CD4-positive, alpha-beta memory T cell (primary cell): ENCODE data around the gene SYT13. TPM values are rescaled to one million over a fixed set of nuclear protein-coding genes. Genes with fewer than 3 reads are reported as not detected.

Experiments used
- CTCF ChIA-PET: fragments of 350-600 bp; sonication (Branson Sonifier 250); formaldehyde crosslinking; loops from one replicate; lab custom pipeline; 2021; ENCODE audit warnings: inconsistent platforms; ENCODE audit not compliant: partially characterized antibody; lab: Charles Lee
- POLR2A ChIA-PET: fragments of 350-600 bp; sonication (Branson Sonifier 250); formaldehyde crosslinking; loops from one replicate; lab custom pipeline; 2021; ENCODE audit not compliant: partially characterized antibody; lab: Charles Lee
- DNase-seq, 5 donors: peaks; one replicate each; pipeline versions ENCODE4 v3.0.0 to v3.0.0-alpha.2; 2020 to 2022; ENCODE audit warnings: mixed read lengths in 1 of 5
- H3K27ac ChIP-seq: one replicate; pipeline ENCODE4 v1.7.0; 2013; ENCODE audit warnings: low read depth, low read length
- H3K27me3 ChIP-seq: 2 replicates; pipeline ENCODE4 v1.7.0; 2013; ENCODE audit warnings: mild to moderate bottlenecking, low read length, moderate library complexity; ENCODE audit not compliant: insufficient read depth
- H3K36me3 ChIP-seq: 2 replicates; pipeline ENCODE4 v1.7.0; 2013; ENCODE audit warnings: mild to moderate bottlenecking, low read length, moderate library complexity; ENCODE audit not compliant: insufficient read depth
- H3K4me1 ChIP-seq: 2 replicates; pipeline ENCODE4 v1.7.0; 2013; ENCODE audit warnings: mild to moderate bottlenecking, low read length, moderate library complexity; ENCODE audit not compliant: insufficient read depth
- H3K4me3 ChIP-seq, 2 donors: one replicate each; pipeline ENCODE4 v1.7.0; 2013; ENCODE audit warnings: low read length in 2 of 2, mild to moderate bottlenecking in 1 of 2
- H3K9me3 ChIP-seq, 2 donors: one replicate each; pipeline ENCODE4 v1.7.0; 2013; ENCODE audit warnings: low read length in 2 of 2, control low read depth in 1 of 2; ENCODE audit not compliant: control insufficient read depth in 1 of 2
- H3K27ac Mint-ChIP-seq, 7 donors: one replicate each; pipeline ENCODE4 v1.8.0; 2020 to 2021; ENCODE audit warnings: mixed read lengths in 7 of 7, mild to moderate bottlenecking in 6 of 7, inconsistent platforms in 3 of 7, moderate library complexity in 3 of 7
- H3K27me3 Mint-ChIP-seq, 2 donors: one replicate each; pipeline ENCODE4 v1.8.0; 2020 to 2021; ENCODE audit warnings: mixed read lengths in 2 of 2
- H3K36me3 Mint-ChIP-seq, 2 donors: one replicate each; pipeline ENCODE4 v1.8.0; 2020 to 2021; ENCODE audit warnings: mixed read lengths in 2 of 2, inconsistent platforms in 1 of 2, mild to moderate bottlenecking in 1 of 2
- H3K4me1 Mint-ChIP-seq, 4 donors: one replicate each; pipeline ENCODE4 v1.8.0; 2020 to 2021; ENCODE audit warnings: mixed read lengths in 4 of 4, mild to moderate bottlenecking in 1 of 4
- H3K4me3 Mint-ChIP-seq, 8 donors: one replicate each; pipeline ENCODE4 v1.8.0; 2020 to 2021; ENCODE audit warnings: mixed read lengths in 8 of 8, mild to moderate bottlenecking in 7 of 8, moderate library complexity in 6 of 8, inconsistent platforms in 3 of 8
- H3K9me3 Mint-ChIP-seq, 8 donors: one replicate each; pipeline ENCODE4 v1.8.0; 2020 to 2021; ENCODE audit warnings: mixed read lengths in 8 of 8, mild to moderate bottlenecking in 5 of 8, inconsistent platforms in 3 of 8, moderate library complexity in 1 of 8
- intact Hi-C: fragments of 100-400 bp; cut with micrococcal nuclease; formaldehyde crosslinking; loops from one replicate; pipeline ENCODE4 v1.15.1; 2023
- polyA plus RNA-seq, 2 donors: library from polyadenylated mRNA; unstranded; fragments of 300-500 nt; fragmentation: Illumina TruSeq; gene quantifications; one replicate each; pipeline ENCODE4 v1.2.3, GENCODE V29; 2021
- total RNA-seq, 2 experiments: library from RNA; stranded (reverse); gene quantifications; one replicate each; pipeline ENCODE4 v1.2.3, GENCODE V29; 2021

The SYT13 gene
- total and polyA plus RNA-seq, 4 experiments from 2014 or later = not detected

DNA sequence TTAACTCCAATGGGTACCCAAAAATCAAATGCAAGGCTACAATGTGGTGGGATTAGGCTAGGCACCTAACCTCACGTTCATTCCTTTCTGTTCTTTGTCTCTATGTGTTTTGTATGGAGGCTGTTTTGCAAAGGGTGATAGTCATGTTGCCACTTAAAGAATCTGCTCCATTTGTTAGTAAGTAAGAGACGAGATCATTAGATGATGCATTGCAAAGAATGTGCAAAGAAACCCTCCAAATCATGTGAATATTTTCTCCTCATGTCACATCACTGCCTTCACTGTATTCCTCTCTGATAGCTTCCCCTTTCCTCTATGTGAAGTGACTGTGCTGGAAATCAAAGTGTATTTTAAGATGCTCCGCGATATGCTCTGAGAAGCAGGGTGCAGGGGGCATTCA is 11.9 kb downstream of the SYT13 start:
- H3K27ac ChIP-seq = no peak overlapping the region
- Mint-ChIP-seq H3K4me3 (no peak overlapping the region), H3K9me3 (peaks cover 0 to 6% (median 3%) of the 10 kb centered on the region in 8 donors), H3K27me3 (peaks cover 36 to 45% of the 10 kb centered on the region in 2 donors), H3K36me3 (no peaks in the 10 kb centered on the region), H3K4me1 (no peaks in the 10 kb centered on the region), H3K27ac (no peak overlapping the region)
- H3K9me3 ChIP-seq = no peaks in the 10 kb centered on the region
- H3K4me1 ChIP-seq = no peaks in the 10 kb centered on the region
- CTCF ChIA-PET = no interaction called here
- H3K4me3 ChIP-seq = no peak overlapping the region
- DNase-seq = no peak
- POLR2A ChIA-PET = no interaction called here
- H3K36me3 ChIP-seq = no peaks in the 10 kb centered on the region
- no peaks in the 10 kb centered on the region for H3K27me3 ChIP-seq
- intact Hi-C loops = no loop called here

DNA sequence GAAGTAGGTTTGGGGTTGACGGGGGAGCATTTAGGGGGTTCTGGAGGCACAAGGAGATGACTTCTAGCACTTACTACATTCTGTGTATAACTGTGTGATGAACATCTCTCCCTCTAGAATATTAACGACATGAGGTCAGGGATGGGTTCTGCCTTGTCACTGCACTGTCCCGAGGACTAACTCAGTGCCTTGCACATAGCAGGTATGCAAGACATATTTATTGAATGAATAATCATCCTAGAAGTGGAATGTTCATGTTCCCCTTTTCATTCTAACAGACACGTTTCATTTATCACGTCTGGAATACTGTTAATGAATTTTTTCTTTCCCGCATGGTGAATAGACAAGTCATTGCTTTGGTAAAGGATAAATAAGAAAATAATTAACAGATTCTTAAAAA is 12.6 kb downstream of the SYT13 start:
- H3K36me3 Mint-ChIP-seq = no peaks in the 10 kb centered on the region
- no peak overlapping the region for H3K4me3 Mint-ChIP-seq
- no peaks in the 10 kb centered on the region for H3K36me3 ChIP-seq
- no peaks in the 10 kb centered on the region for H3K9me3 ChIP-seq
- intact Hi-C loops = no loop called here
- peaks cover 39 to 50% of the 10 kb centered on the region in 2 donors for H3K27me3 Mint-ChIP-seq
- H3K27me3 ChIP-seq = no peaks in the 10 kb centered on the region
- H3K27ac Mint-ChIP-seq = no peak overlapping the region
- H3K4me1 Mint-ChIP-seq = no peaks in the 10 kb centered on the region
- H3K9me3 Mint-ChIP-seq = peaks cover 0 to 6% (median 3%) of the 10 kb centered on the region in 8 donors
- no peak for DNase-seq
- ChIA-PET CTCF (interaction anchor here (1.5 kb wide), 1 partner anchor 40 kb away, joined by 3 read pairs; no protein-coding TSS in a partner anchor), POLR2A (no interaction called here)
- no peaks in the 10 kb centered on the region for H3K4me1 ChIP-seq
- no peak overlapping the region for H3K4me3 ChIP-seq
- no peak overlapping the region for H3K27ac ChIP-seq

GRCh38 chr11:45272701-45273100 is 13.4 kb downstream of the SYT13 start:
- POLR2A ChIA-PET = no interaction called here
- H3K4me3 Mint-ChIP-seq = peak overlapping the region in 1 of 8 donors; percentile 24
- H3K9me3 Mint-ChIP-seq = peaks cover 0 to 6% (median 2%) of the 10 kb centered on the region in 8 donors
- no peaks in the 10 kb centered on the region for H3K9me3 ChIP-seq
- CTCF ChIA-PET = interaction anchor here (1.5 kb wide), 1 partner anchor 40 kb away, joined by 3 read pairs; no protein-coding TSS in a partner anchor
- H3K36me3 ChIP-seq = no peaks in the 10 kb centered on the region
- no peaks in the 10 kb centered on the region for H3K36me3 Mint-ChIP-seq
- no peak for DNase-seq
- intact Hi-C loops = no loop called here
- H3K27ac ChIP-seq = no peak overlapping the region
- H3K27me3 ChIP-seq = no peaks in the 10 kb centered on the region
- no peaks in the 10 kb centered on the region for H3K4me1 ChIP-seq
- no peak overlapping the region for H3K27ac Mint-ChIP-seq
- H3K4me1 Mint-ChIP-seq = no peaks in the 10 kb centered on the region
- H3K27me3 Mint-ChIP-seq = peaks cover 40 to 49% of the 10 kb centered on the region in 2 donors
- no peak overlapping the region for H3K4me3 ChIP-seq

DNA sequence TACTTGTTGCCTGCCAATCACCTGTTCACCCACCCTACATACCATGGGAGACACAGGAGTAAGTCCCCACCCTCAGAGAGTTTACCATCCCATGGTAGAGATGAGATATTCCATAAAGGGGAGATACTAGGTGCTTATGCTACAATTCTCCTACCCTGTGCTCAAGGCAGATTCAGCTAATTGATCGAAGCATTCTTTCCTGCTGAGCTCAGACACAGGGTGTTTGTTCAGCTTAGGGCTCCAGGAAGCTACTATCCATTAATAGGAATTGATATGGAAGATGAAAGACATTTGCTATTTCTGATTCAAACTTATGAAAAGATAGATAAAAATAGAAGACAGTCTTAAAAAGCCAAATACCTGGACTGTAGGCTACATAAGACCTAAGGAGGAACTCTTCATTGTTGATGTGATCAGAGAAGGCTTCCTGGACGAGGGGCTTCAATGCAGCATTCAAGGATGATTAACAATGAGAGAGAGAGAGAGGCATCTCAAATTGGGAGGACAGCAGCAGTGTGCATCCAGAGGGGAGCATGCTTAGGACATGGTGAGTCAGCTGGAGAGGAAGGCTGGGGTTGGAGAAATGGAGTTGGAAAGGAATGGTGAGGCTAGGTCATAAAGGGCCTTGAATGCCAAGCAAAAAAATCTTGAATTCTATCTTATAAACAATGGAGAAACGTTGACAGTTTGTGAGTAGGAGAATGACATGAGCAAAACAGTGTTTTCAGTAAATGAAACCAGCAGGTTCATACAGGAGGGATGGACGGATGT is 15.0 kb downstream of the SYT13 start:
- Histone ChIP-seq H3K4me3 (no peak overlapping the region), H3K4me1 (no peaks in the 10 kb centered on the region), H3K36me3 (no peaks in the 10 kb centered on the region), H3K27me3 (no peaks in the 10 kb centered on the region), H3K27ac (no peak overlapping the region), H3K9me3 (no peaks in the 10 kb centered on the region)
- no peaks in the 10 kb centered on the region for H3K4me1 Mint-ChIP-seq
- no peak overlapping the region for H3K4me3 Mint-ChIP-seq
- H3K9me3 Mint-ChIP-seq = peaks cover 0 to 6% (median under 1%) of the 10 kb centered on the region in 8 donors
- CTCF ChIA-PET = no interaction called here
- DNase-seq = no peak
- peaks cover 40 to 51% of the 10 kb centered on the region in 2 donors for H3K27me3 Mint-ChIP-seq
- intact Hi-C loops = no loop called here
- POLR2A ChIA-PET = no interaction called here
- no peaks in the 10 kb centered on the region for H3K36me3 Mint-ChIP-seq
- no peak overlapping the region for H3K27ac Mint-ChIP-seq

DNA sequence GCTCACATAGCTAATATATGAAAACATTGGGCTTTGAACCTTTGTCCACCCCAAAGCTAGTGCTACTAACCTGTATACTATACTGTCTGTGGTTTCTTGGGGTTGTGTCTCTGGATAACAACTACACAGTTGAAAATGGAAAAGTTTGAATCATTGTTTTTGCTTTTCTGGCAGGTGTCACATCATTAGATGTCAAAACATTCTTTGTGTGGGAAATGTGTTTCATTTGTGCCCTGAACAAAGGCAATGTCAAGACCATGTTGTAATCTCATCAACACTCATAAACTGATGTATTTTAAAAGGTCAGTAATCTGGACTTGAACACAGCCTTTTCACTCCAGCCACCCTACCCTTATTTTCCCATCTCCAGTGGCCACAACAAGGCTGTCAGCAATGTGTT is 16.5 kb downstream of the SYT13 start:
- H3K27ac ChIP-seq = no peak overlapping the region
- Mint-ChIP-seq H3K27me3 (peaks cover 36 to 40% of the 10 kb centered on the region in 2 donors), H3K27ac (no peak overlapping the region), H3K4me1 (no peaks in the 10 kb centered on the region), H3K4me3 (no peak overlapping the region), H3K9me3 (peaks cover 0 to 6% (median under 1%) of the 10 kb centered on the region in 8 donors), H3K36me3 (no peaks in the 10 kb centered on the region)
- no peaks in the 10 kb centered on the region for H3K9me3 ChIP-seq
- H3K27me3 ChIP-seq = no peaks in the 10 kb centered on the region
- ChIA-PET CTCF (no interaction called here), POLR2A (no interaction called here)
- no peaks in the 10 kb centered on the region for H3K36me3 ChIP-seq
- intact Hi-C loops = no loop called here
- no peak for DNase-seq
- H3K4me3 ChIP-seq = no peak overlapping the region
- no peaks in the 10 kb centered on the region for H3K4me1 ChIP-seq

DNA sequence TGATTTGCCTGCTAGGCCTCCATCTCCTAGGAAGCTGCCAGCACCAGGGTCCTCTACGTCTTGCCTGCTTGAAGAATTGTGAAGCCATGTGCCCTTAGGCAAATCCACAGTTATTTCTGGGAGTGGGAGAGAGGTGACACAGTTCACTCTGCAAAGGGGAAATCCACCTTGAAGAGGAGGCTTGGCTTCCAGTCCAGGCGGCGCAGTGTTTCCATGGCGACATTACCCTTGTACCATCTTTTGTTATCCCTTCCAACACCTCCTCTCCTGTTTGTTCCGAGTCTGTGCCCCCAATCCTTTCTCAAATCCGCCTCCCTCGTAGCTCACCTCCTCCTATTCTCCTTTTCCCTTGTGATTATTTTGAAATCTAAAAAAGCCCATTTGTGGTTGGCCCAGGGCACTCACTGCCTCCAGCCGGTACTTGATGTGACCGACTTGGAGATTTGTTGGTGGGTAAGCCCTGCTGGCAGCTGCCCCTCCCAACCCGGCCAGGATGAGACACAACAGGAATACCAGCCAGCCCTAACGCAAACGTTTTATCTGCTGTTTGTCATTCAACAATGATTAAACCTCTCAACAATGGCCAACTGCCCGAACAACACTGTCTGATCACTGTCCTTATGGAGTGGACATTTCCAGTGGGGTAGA is 18.4 kb downstream of the SYT13 start:
- H3K4me1 ChIP-seq = no peaks in the 10 kb centered on the region
- no peak for DNase-seq
- no peak overlapping the region for H3K27ac Mint-ChIP-seq
- peaks cover 43 to 51% of the 10 kb centered on the region in 2 donors for H3K27me3 Mint-ChIP-seq
- CTCF ChIA-PET = interaction anchor here (1.0 kb wide), 1 partner anchor 85 kb away, joined by 3 read pairs; no protein-coding TSS in a partner anchor
- no peaks in the 10 kb centered on the region for H3K36me3 ChIP-seq
- no peaks in the 10 kb centered on the region for H3K27me3 ChIP-seq
- POLR2A ChIA-PET = no interaction called here
- no peaks in the 10 kb centered on the region for H3K9me3 ChIP-seq
- H3K36me3 Mint-ChIP-seq = no peaks in the 10 kb centered on the region
- no peak overlapping the region for H3K4me3 ChIP-seq
- H3K4me3 Mint-ChIP-seq = no peak overlapping the region
- H3K27ac ChIP-seq = no peak overlapping the region
- H3K4me1 Mint-ChIP-seq = no peaks in the 10 kb centered on the region
- peaks cover 0 to 9% (median under 1%) of the 10 kb centered on the region in 8 donors for H3K9me3 Mint-ChIP-seq
- intact Hi-C loops = no loop called here

DNA sequence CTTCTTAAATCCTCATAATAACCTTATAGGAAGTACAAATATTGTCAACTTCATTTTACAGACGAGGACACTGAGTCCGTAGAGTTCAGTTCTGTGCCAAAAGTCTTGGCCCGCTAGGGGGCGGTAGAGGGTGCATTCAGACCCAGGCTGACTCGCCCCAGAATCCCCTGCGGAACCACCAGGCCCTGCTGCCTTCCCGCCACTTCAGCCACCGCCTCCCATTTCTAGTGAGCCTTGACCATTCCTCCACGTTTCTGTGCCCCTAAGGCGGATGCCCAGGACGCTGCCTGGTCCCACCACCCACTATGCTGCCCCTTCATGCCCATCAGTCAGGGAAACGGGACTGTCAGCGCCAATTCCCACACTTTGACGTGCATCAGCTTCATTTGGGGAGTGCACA is 19.1 kb downstream of the SYT13 start:
- no peak overlapping the region for H3K27ac ChIP-seq
- DNase-seq = no peak
- Mint-ChIP-seq H3K9me3 (peaks cover 0 to 9% (median under 1%) of the 10 kb centered on the region in 8 donors), H3K4me3 (no peak overlapping the region), H3K27ac (no peak overlapping the region), H3K4me1 (no peaks in the 10 kb centered on the region), H3K27me3 (peaks cover 45 to 52% of the 10 kb centered on the region in 2 donors), H3K36me3 (no peaks in the 10 kb centered on the region)
- ChIA-PET POLR2A (no interaction called here), CTCF (no interaction called here)
- intact Hi-C loops = no loop called here
- no peak overlapping the region for H3K4me3 ChIP-seq
- no peaks in the 10 kb centered on the region for H3K9me3 ChIP-seq
- no peaks in the 10 kb centered on the region for H3K27me3 ChIP-seq
- H3K36me3 ChIP-seq = no peaks in the 10 kb centered on the region
- H3K4me1 ChIP-seq = no peaks in the 10 kb centered on the region
